HG02938 (cell line): ENCODE measurements around the gene EXOC2.
"Not testable (repeated sequence)": the region's sequence is repeated elsewhere in the genome, so short reads cannot be mapped to it uniquely, and the experiment has no call there.

Source experiments
- ATAC-seq: cut with Tn5 transposase; IDR thresholded peaks from one replicate; pipeline ENCODE4 v1.9.1; 2021; ENCODE audit warnings: mild to moderate bottlenecking, moderate library complexity; ENCODE audit not compliant: unreplicated experiment

The EXOC2 gene

GRCh38 chr6:593139-593906 is 99.6 kb downstream of the EXOC2 start:
- no peak for ATAC-seq

DNA sequence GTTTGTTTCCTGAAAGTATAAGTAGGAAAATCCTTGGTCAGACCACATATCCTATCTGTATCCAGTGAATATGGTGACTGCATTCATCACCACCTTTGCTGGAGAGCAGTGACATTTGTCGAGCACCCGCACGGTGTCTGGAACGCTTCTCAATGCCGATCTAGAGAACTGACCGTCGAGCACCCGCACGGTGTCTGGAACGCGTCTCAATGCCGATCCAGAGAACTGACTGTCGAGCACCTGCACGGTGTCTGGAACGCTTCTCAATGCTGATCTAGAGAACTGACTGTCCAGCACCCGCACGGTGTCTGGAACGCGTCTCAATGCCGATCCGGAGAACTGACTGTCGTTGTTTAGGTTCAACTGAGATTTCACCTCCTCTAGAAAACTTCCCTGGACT is 103.8 kb downstream of the EXOC2 start:
- ATAC-seq, result no peak

GRCh38 chr6:586553-586952 is 106.4 kb downstream of the EXOC2 start:
- ATAC-seq, result no peak

DNA sequence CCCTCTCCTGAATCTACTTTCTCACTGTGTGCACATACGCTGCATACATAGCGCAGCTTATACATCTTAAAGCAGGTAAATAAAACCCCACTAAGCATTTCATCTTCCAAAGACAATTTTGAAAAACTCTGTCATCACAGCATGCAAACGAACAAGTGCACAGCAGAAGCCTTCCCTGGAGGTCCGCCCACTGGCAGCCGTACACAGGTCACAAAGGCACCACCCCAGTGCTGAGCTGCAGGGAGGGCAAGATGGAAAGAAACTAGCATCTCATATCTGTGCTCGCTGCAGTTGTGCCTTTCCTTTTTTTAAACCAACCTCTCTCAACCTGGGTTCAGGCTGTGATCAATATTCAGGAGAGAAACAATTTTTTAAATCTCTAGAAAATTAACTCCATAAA is 109.3 kb downstream of the EXOC2 start:
- ATAC-seq, result no peak

DNA sequence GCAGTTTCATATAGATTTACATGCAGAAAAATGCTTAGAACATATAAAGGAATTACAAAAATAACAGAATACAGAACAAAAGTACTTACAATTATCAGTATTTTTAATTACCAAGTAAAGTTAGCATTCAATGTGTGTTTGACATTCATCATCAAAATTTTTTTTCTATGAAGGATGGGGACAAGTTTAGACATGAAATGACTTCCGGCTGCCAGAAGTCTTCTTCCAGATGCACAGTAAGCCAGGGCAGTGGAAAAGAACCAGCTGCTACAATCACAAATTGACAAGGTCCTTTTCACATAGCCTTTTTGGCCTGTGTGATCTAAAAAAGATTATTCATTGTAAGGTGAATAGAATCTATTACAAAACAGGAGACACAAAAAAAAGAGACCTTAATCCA is 109.8 kb downstream of the EXOC2 start:
- no peak for ATAC-seq

GRCh38 chr6:582370-582769 is 110.6 kb downstream of the EXOC2 start:
- ATAC-seq, result no peak

DNA sequence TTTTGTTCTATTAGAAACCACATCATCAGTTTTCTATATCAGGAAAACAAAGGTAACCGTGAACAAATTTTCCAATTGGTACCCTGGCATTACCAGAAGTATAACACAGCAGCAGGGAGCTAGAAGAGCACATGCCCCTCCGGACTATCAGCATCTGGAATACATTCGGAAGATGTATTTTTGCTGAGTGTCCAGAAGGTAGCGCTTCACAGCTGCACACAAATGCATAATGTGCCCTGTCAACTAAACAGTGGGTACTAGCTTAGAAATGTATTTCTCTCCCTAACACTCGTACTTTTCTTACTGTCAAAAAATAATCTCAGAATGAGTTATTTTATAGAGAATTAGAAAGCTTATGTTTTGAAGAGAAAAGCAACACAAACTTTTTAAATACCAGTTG is 113.6 kb downstream of the EXOC2 start:
- ATAC-seq, result no peak

DNA sequence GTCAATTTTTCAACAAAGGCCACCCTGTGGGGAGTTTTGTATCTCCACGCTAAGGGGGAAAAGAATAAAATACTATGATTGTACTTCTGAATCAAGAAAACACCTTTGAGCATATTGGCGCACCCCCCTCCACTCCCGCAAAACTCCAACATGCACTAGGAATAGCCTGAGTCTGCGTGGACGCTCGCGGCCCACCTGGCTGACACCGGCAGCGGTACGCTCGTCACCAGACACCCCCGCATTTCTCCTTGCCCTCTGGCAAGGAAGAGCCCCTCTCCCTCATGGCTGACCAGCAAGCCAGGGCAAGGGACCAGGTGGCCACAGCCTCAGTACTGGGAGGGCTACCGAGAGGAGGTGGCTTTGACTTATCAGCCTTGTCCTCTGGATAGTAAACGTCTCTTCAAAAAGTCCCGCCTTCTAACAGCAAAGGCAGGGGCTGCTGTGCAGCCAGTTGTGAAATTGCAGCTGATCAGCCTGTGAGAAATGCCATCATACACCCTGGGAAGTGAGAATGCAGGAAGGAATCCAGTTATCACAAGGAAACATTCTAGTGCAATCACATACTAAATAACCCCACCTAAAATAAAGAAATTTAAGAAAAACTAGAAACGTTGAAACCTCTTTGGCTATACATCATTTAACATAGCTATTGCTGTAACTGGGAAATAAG is 120.2 kb downstream of the EXOC2 start:
- ATAC-seq, result no peak

- ATAC-seq, result no peak
Measured at GRCh38 chr6:571892-572291, 121.0 kb downstream of the EXOC2 start.

- ATAC-seq, result no peak
Measured at GRCh38 chr6:570825-571224, 122.1 kb downstream of the EXOC2 start.

DNA sequence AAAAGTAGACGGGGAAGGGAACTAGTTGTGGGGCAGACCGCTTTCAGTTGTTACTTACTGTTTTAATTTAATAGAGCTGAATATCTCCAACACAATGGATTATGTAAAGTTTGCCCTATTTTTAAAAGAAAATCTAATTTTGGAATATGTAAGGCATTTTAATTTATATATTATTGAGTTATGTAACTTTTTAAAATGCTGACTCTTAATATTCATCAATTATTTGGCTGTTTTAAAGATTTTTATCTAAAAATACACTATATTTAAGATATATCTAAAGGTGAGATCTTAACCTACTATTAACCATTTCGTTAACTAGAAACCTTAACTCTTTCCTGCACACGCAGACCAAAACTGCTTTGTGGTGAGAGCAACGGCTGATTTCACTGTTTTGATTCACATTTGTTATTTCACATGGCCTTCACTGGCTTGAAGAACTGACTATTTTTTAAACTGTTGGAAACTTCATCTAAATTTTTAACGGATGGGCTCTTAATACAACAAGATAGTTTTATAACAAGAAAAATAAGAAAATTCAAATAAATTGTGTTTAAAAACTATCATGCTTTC is 123.9 kb downstream of the EXOC2 start:
- no peak for ATAC-seq

DNA sequence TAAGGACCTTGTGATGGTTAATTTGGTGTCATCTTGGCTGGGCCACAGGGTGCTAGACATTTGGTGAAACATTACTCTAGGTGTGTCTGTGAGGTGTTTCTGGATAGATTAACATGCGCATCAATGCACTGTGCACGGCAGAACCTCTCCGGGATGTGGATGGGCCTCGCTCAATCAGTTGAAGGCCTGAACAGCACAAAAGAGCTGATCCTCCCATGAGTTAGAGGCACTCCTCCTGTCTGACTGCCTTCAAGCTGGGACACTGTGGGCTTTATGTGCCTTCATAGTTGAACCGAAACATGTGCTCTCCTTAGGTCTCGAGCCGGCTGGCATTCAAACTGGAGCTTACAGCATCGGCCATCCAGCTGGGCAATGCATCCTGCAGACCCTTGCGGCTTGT is 124.9 kb downstream of the EXOC2 start:
- ATAC-seq, result no peak

GRCh38 chr6:563863-564262 is 129.1 kb downstream of the EXOC2 start:
- no peak for ATAC-seq

DNA sequence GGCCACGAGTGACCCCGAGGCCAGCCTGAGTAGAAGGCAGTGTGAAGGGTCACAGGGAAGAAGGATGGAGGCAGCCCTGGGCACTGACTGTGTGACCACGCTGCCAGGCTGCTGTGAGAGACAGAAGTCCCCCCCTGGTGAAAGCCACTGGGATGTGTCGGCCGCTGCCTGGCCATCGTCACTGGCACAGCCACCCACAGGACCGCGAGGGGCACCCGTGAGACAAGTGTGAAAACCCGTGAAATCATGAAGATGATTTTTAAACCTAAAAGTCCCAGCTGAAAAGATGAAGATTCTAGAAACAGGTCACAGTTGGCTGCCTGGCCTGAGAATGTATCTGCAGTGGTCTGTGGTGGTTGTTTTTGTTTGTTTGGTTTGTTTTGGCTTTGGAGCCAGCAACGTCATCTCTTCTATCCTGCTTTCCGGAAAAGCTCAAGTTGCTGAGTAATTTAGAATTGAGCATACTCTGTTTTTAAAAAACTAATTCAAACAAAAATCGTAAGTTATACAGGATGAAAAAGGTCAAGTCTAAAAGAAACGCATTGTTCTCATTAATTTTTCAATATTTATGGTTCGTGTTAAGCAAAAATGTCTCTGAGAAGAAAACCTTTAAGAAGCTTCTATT is 130.8 kb downstream of the EXOC2 start:
- no peak for ATAC-seq

DNA sequence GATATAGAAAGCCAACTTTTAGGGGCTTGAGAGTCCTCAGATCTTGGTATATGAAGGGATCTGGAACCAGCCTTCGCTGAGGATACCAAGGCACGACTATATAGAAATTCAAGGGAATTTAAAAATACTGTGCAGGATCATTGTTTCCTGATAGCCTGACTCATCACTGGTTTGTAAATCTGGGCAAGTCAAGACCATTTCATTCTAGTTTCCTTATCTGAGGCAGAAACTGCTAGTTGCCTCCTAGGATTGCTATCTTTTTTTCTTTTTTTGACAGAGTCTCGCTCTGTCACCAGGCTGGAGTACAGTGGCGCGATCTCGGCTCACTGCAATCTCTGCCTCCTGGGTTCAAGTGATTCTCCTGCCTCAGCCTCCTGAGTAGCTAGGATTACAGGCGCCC is 131.6 kb downstream of the EXOC2 start:
- not testable (repeated sequence) for ATAC-seq

GRCh38 chr6:558959-559358 is 134.0 kb downstream of the EXOC2 start:
- no peak for ATAC-seq

DNA sequence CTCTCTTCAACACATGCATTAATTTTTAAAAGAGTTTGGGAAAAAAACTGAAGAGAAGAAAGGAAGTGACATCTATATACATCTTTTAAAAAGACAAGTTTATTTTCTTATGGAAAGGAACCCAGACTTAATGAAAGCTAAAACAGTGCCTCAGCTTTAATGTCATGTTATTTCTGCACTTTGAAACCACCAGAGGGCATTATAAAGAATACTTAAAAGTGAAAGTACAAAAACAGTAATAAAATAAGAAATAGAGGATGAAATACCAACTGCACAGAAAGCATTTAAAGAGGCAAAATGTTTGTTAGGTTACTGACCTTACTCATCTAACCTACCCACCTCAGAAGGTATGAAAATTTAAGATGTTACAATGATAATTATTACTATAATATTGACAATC is 134.8 kb downstream of the EXOC2 start:
- ATAC-seq, result no peak

DNA sequence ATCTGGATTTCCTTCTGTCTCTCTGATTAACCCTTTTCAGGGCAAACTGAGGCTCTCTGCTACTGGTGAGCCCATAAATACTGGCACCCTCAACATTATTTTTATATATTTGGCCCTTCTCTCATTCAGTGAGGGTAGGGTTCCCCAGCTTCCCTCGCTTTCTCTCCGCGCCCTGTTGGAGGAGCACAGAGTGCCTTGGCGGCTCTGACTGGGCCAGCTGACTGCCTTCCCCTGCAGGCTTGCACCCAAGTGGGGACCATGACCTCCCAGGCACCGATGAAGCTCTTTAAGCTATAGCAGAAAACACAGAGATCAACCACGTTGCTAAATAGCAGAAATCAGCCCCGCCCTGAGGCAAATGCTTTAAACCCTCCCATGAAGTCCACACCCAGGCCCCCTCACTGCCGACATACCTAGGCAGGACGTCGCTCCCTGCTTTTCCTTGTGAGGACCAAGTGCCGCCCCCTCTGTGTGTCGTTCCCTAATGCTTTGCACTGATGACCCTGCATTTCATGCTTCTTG is 141.0 kb downstream of the EXOC2 start:
- no peak for ATAC-seq

DNA sequence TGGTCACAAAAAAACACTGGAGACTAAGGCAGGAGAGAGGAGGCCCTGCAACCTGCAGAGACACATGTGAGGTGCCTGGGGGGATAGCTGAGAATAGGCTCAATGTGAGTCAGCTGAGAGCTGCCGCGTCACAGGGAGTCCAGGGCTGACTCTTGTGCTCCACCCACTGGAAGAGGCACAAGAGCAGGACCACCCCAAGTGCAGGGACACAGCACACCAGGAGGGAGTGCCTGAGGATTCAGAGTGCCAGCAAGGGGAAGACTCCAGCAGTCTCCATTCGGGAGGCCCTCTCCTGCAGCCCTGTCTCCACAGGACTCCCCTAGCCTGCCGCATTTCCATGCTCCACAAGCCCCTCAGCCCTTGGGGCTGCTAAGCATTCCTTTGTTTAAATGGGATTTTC is 141.5 kb downstream of the EXOC2 start:
- no peak for ATAC-seq

GRCh38 chr6:549906-550305 is 143.0 kb downstream of the EXOC2 start:
- no peak for ATAC-seq

GRCh38 chr6:548517-548916 is 144.4 kb downstream of the EXOC2 start:
- no peak for ATAC-seq

DNA sequence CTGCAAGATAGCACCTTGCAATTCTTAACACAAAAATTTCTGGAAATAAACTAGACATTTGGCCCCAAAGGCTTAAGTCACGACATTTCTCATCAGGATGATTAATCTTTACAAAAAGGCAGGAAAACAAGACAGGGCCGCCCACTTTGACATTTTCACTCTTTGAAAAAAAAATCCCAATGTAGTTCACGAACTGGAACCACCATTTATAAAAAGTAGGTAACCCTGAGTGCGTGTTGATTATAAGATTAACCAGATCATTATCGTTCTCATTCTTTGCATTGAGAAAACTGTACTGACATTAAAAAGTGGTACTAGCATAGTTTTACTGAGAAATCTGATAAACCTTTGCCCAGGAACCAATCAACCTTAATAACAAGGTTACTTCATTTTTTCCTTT is 144.8 kb downstream of the EXOC2 start:
- ATAC-seq, result no peak
